ENCODE data around the gene HDLBP. TPM values are rescaled to one million over a fixed set of nuclear protein-coding genes. Genes with fewer than 3 reads are reported as not detected.

Gene HDLBP
- total and polyA plus RNA-seq, 10 of the 15 experiments (the other 5 are each of a cell fraction or from before 2014, with no cell fraction given), result 19.5 to 383 (median 249) TPM

GRCh38 chr2:241314226-241315092 lies 1.0 kb downstream of the HDLBP start (continued):
- no peak for TF ChIP-seq ZBTB4 (CRISPR knock-in tag; IDR thresholded peaks at IDR 0.05)
- TF ChIP-seq BCL11A (IDR thresholded peaks at IDR 0.05; ENCODE audit: low read depth, low read length), result no peak
- TF ChIP-seq ZNF207 (IDR thresholded peaks at IDR 0.05; ENCODE audit: borderline replicate concordance), result 0 out of 2 replicates have a peak, but pooled peaks have one; percentile 56
- TF ChIP-seq SMAD1 (IDR thresholded peaks at IDR 0.05; ENCODE audit: low read depth, partially characterized antibody), result no peak
- TF ChIP-seq MXI1 (IDR thresholded peaks at IDR 0.05; ENCODE audit: low read depth, low read length), result peak; percentile 86
- TF ChIP-seq POLR2A (IDR thresholded peaks at IDR 0.05; ENCODE audit: low read depth, low read length), result peak; percentile 83
- TF ChIP-seq MLLT1 (IDR thresholded peaks at IDR 0.05), result no peak
- peak; percentile 85; the same call in 1 of the 2 replicates for TF ChIP-seq DPF2 (IDR thresholded peaks at IDR 0.05)
- TF ChIP-seq BACH1 (IDR thresholded peaks at IDR 0.05; ENCODE audit: borderline replicate concordance), result peak; percentile 94
- TF ChIP-seq CREM (IDR thresholded peaks at IDR 0.05; ENCODE audit: low read depth), result peak; percentile 25
- no peak for TF ChIP-seq TCF7 (IDR thresholded peaks at IDR 0.05; ENCODE audit: borderline replicate concordance)
- no peak for TF ChIP-seq HDGF (IDR thresholded peaks at IDR 0.05)
- TF ChIP-seq WRNIP1 (IDR thresholded peaks at IDR 0.05; ENCODE audit: borderline replicate concordance, low read depth, low read length), result 0 out of 2 replicates have a peak, but pooled peaks have one; percentile 85
- no peak for TF ChIP-seq JUNB (IDR thresholded peaks at IDR 0.05)
- no peak for TF ChIP-seq PML (IDR thresholded peaks at IDR 0.05; ENCODE audit: low read length)
- no peak for TF ChIP-seq ZNF384 (IDR thresholded peaks at IDR 0.05; ENCODE audit: borderline replicate concordance, low read depth, low read length)
- TF ChIP-seq ZNF592 (IDR thresholded peaks at IDR 0.05), result 0 out of 2 replicates have a peak, but pooled peaks have one; percentile 46
- TF ChIP-seq IRF5 (IDR thresholded peaks at IDR 0.05; ENCODE audit: borderline replicate concordance), result no peak
- no peak for TF ChIP-seq RFX5 (IDR thresholded peaks at IDR 0.05; ENCODE audit: low read depth, low read length)
- TF ChIP-seq HDAC6 (IDR thresholded peaks at IDR 0.05; ENCODE audit: unreplicated experiment), result no peak
- TF ChIP-seq BRCA1 (IDR thresholded peaks at IDR 0.05; ENCODE audit: low read depth, low read length), result peak; percentile 39; the same call in 1 of the 2 replicates

Measured in GM12878 (cell line).